SK-N-SH treated with all-trans-retinoic acid at 6 μM for 48 hours (cell line): Measurements from ENCODE around the gene MPPED2.

Experiments
- ATAC-seq: fragments of 200-7000 bp; cut with Tn5 transposase; 3 replicates; pipeline ENCODE4 v1.9.1; 2020; ENCODE audit warnings: mild to moderate bottlenecking, moderate library complexity
- ARNTL ChIP-seq: fragments of 450-650 bp; formaldehyde crosslinking; IDR thresholded peaks from 2 replicates; pipeline ENCODE4 v1.5.0; 2020; ENCODE audit warnings: low read depth, mild to moderate bottlenecking, moderate library complexity, borderline replicate concordance
- BACH2 ChIP-seq: fragments of 250-450 bp; sonication (Bioruptor Pico); IDR thresholded peaks from 2 replicates; pipeline ENCODE4 v1.9.0; 2021; ENCODE audit warnings: mild to moderate bottlenecking, borderline replicate concordance
- CSDC2 ChIP-seq: fragments of 250-450 bp; sonication (Bioruptor Pico); IDR thresholded peaks from 2 replicates; pipeline ENCODE4 v1.5.0; 2020; ENCODE audit warnings: mild to moderate bottlenecking, moderate library complexity
- ESRRG ChIP-seq: fragments of 250-450 bp; sonication (Bioruptor Pico); IDR thresholded peaks from 2 replicates; pipeline ENCODE4 v1.6.1; 2021; ENCODE audit warnings: mild to moderate bottlenecking
- ISL1 ChIP-seq: fragments of 250-450 bp; sonication (Bioruptor Pico); IDR thresholded peaks from 2 replicates; pipeline ENCODE4 v2.1.2; 2022; ENCODE audit warnings: mild to moderate bottlenecking, moderate library complexity
- OSR1 ChIP-seq: fragments of 250-450 bp; sonication (Bioruptor Pico); IDR thresholded peaks from 2 replicates; pipeline ENCODE4 v1.8.0; 2022; ENCODE audit warnings: moderate library complexity, mild to moderate bottlenecking, inconsistent platforms
- PPARA ChIP-seq: fragments of 250-450 bp; sonication (Bioruptor Pico); IDR thresholded peaks from 2 replicates; pipeline ENCODE4 v1.5.0; 2020; ENCODE audit warnings: mild to moderate bottlenecking, borderline replicate concordance
- RARB ChIP-seq: fragments of 250-450 bp; sonication (Bioruptor Pico); IDR thresholded peaks from 2 replicates; pipeline ENCODE4 v1.8.0; 2021; ENCODE audit warnings: mild to moderate bottlenecking, moderate library complexity
- SNAI2 ChIP-seq: fragments of 250-450 bp; sonication (Bioruptor Pico); IDR thresholded peaks from 2 replicates; pipeline ENCODE4 v1.5.0; 2020; ENCODE audit warnings: mild to moderate bottlenecking, moderate library complexity
- TCF4 ChIP-seq: fragments of 250-450 bp; sonication (Bioruptor Pico); IDR thresholded peaks from 2 replicates; pipeline ENCODE4 v1.8.0; 2021; ENCODE audit warnings: mild to moderate bottlenecking, moderate library complexity, borderline replicate concordance
- ZC3H10 ChIP-seq: fragments of 250-450 bp; sonication (Bioruptor Pico); IDR thresholded peaks from 2 replicates; pipeline ENCODE4 v1.5.1; 2021; ENCODE audit warnings: mild to moderate bottlenecking, moderate library complexity
- ZFP3 ChIP-seq: fragments of 250-450 bp; sonication (Bioruptor Pico); IDR thresholded peaks from 2 replicates; pipeline ENCODE4 v1.5.0; 2020; ENCODE audit warnings: mild to moderate bottlenecking, moderate library complexity
- ZFP30 ChIP-seq: fragments of 450-650 bp; formaldehyde crosslinking; IDR thresholded peaks from 2 replicates; pipeline ENCODE4 v1.5.0; 2022; ENCODE audit warnings: mild to moderate bottlenecking, moderate library complexity
- ZNF565 ChIP-seq: fragments of 450-650 bp; formaldehyde crosslinking; conservative IDR thresholded peaks from 2 replicates; pipeline ENCODE4 v1.5.0; 2020; ENCODE audit warnings: low read depth, mild to moderate bottlenecking, moderate library complexity
- ZNF70 ChIP-seq: fragments of 450-650 bp; formaldehyde crosslinking; IDR thresholded peaks from 2 replicates; pipeline ENCODE4 v1.5.0; 2020; ENCODE audit warnings: mild to moderate bottlenecking, moderate library complexity
- ZNF8 ChIP-seq: fragments of 450-650 bp; formaldehyde crosslinking; IDR thresholded peaks from 2 replicates; pipeline ENCODE4 v1.5.0; 2020; ENCODE audit warnings: mild to moderate bottlenecking, moderate library complexity
- TF ChIP-seq, protein P1 (sequence below): fragments of 250-450 bp; sonication (Bioruptor Pico); IDR thresholded peaks from 2 replicates; pipeline ENCODE4 v1.5.1; 2020; ENCODE audit warnings: low read depth, mild to moderate bottlenecking, moderate library complexity
- TF ChIP-seq, protein P2 (sequence below): fragments of 250-450 bp; sonication (Bioruptor Pico); IDR thresholded peaks from 2 replicates; pipeline ENCODE4 v1.5.0; 2020; ENCODE audit warnings: mild to moderate bottlenecking, moderate library complexity
- TF ChIP-seq, protein P3 (sequence below): fragments of 250-450 bp; sonication (Bioruptor Pico); IDR thresholded peaks from 2 replicates; pipeline ENCODE4 v1.8.0; 2020; ENCODE audit warnings: mild to moderate bottlenecking, moderate library complexity, borderline replicate concordance
- TF ChIP-seq, protein P4 (sequence below): fragments of 250-450 bp; sonication (Bioruptor Pico); IDR thresholded peaks from 2 replicates; pipeline ENCODE4 v1.8.0; 2021; ENCODE audit warnings: low read depth, mild to moderate bottlenecking, moderate library complexity, borderline replicate concordance
- TF ChIP-seq, protein P5 (sequence below): fragments of 250-450 bp; sonication (Bioruptor Pico); IDR thresholded peaks from 2 replicates; pipeline ENCODE4 v1.5.1; 2021; ENCODE audit warnings: mild to moderate bottlenecking, moderate library complexity

Gene MPPED2

DNA sequence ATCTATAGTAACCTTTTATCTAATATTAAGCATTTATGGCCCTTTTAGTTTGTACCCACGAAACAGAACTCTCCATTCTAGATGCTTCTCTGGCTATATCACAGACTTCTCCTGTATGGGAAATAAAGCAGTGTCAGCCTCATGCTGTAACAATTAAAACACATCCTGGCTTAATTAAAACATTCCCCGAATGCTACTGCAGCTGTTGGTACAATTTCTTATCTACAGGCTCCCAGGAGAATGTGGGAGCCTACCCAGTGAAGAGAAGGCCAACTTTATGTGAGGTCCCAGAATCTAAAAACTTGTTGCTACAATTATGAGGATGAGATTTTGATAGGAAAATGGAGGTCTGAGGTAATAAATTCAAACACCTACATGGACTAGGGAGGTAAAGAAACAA, 83.8 kb downstream of the MPPED2 start:
- TF ChIP-seq ISL1 (CRISPR knock-in tag) (no peak), ZNF70 (CRISPR knock-in tag) (no peak), ARNTL (CRISPR knock-in tag) (no peak), TCF4 (CRISPR knock-in tag) (no peak), ZC3H10 (CRISPR knock-in tag) (no peak), OSR1 (CRISPR knock-in tag) (no peak), BACH2 (no peak), RARB (no peak), PPARA (CRISPR knock-in tag) (no peak), CSDC2 (CRISPR knock-in tag) (no peak), ZFP30 (CRISPR knock-in tag) (no peak), ESRRG (CRISPR knock-in tag) (no peak), ZNF8 (no peak), ZFP3 (CRISPR knock-in tag) (no peak), SNAI2 (CRISPR knock-in tag) (no peak)
- TF ChIP-seq, protein P1, sequence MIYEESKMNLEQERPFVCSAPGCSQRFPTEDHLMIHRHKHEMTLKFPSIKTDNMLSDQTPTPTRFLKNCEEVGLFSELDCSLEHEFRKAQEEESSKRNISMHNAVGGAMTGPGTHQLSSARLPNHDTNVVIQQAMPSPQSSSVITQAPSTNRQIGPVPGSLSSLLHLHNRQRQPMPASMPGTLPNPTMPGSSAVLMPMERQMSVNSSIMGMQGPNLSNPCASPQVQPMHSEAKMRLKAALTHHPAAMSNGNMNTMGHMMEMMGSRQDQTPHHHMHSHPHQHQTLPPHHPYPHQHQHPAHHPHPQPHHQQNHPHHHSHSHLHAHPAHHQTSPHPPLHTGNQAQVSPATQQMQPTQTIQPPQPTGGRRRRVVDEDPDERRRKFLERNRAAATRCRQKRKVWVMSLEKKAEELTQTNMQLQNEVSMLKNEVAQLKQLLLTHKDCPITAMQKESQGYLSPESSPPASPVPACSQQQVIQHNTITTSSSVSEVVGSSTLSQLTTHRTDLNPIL (CRISPR knock-in tag) = no peak
- TF ChIP-seq, protein P2, sequence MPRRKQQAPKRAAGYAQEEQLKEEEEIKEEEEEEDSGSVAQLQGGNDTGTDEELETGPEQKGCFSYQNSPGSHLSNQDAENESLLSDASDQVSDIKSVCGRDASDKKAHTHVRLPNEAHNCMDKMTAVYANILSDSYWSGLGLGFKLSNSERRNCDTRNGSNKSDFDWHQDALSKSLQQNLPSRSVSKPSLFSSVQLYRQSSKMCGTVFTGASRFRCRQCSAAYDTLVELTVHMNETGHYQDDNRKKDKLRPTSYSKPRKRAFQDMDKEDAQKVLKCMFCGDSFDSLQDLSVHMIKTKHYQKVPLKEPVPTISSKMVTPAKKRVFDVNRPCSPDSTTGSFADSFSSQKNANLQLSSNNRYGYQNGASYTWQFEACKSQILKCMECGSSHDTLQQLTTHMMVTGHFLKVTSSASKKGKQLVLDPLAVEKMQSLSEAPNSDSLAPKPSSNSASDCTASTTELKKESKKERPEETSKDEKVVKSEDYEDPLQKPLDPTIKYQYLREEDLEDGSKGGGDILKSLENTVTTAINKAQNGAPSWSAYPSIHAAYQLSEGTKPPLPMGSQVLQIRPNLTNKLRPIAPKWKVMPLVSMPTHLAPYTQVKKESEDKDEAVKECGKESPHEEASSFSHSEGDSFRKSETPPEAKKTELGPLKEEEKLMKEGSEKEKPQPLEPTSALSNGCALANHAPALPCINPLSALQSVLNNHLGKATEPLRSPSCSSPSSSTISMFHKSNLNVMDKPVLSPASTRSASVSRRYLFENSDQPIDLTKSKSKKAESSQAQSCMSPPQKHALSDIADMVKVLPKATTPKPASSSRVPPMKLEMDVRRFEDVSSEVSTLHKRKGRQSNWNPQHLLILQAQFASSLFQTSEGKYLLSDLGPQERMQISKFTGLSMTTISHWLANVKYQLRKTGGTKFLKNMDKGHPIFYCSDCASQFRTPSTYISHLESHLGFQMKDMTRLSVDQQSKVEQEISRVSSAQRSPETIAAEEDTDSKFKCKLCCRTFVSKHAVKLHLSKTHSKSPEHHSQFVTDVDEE = no peak
- TF ChIP-seq, protein P3, sequence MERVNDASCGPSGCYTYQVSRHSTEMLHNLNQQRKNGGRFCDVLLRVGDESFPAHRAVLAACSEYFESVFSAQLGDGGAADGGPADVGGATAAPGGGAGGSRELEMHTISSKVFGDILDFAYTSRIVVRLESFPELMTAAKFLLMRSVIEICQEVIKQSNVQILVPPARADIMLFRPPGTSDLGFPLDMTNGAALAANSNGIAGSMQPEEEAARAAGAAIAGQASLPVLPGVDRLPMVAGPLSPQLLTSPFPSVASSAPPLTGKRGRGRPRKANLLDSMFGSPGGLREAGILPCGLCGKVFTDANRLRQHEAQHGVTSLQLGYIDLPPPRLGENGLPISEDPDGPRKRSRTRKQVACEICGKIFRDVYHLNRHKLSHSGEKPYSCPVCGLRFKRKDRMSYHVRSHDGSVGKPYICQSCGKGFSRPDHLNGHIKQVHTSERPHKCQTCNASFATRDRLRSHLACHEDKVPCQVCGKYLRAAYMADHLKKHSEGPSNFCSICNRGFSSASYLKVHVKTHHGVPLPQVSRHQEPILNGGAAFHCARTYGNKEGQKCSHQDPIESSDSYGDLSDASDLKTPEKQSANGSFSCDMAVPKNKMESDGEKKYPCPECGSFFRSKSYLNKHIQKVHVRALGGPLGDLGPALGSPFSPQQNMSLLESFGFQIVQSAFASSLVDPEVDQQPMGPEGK (CRISPR knock-in tag) = no peak
- TF ChIP-seq, protein P4, sequence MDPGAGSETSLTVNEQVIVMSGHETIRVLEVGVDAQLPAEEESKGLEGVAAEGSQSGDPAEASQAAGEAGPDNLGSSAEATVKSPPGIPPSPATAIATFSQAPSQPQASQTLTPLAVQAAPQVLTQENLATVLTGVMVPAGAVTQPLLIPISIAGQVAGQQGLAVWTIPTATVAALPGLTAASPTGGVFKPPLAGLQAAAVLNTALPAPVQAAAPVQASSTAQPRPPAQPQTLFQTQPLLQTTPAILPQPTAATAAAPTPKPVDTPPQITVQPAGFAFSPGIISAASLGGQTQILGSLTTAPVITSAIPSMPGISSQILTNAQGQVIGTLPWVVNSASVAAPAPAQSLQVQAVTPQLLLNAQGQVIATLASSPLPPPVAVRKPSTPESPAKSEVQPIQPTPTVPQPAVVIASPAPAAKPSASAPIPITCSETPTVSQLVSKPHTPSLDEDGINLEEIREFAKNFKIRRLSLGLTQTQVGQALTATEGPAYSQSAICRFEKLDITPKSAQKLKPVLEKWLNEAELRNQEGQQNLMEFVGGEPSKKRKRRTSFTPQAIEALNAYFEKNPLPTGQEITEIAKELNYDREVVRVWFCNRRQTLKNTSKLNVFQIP (CRISPR knock-in tag) = no peak
- TF ChIP-seq, protein P5, sequence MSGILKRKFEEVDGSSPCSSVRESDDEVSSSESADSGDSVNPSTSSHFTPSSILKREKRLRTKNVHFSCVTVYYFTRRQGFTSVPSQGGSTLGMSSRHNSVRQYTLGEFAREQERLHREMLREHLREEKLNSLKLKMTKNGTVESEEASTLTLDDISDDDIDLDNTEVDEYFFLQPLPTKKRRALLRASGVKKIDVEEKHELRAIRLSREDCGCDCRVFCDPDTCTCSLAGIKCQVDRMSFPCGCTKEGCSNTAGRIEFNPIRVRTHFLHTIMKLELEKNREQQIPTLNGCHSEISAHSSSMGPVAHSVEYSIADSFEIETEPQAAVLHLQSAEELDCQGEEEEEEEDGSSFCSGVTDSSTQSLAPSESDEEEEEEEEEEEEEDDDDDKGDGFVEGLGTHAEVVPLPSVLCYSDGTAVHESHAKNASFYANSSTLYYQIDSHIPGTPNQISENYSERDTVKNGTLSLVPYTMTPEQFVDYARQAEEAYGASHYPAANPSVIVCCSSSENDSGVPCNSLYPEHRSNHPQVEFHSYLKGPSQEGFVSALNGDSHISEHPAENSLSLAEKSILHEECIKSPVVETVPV (CRISPR knock-in tag) = no peak
- no peak for ATAC-seq

DNA sequence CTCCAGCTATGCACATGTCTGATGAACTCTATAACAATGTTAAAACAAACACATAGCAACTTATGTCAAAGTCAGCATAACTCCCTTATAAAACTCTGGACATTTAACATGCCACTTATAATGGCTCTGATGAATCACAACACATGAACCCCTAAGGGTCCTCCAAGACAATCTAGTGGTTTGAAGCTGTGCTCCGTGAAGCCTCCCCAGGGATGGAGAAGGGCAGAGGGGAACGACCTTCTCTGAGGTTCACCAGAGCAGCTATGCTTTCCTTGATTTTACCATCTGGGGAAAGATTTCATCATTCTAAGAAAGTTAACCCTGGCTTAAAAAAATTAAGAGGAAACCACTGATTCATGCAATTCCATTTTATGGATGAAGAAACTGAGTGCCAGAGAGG, 84.4 kb downstream of the MPPED2 start:
- TF ChIP-seq ZNF565 (CRISPR knock-in tag) = no peak
- no peak for TF ChIP-seq ESRRG (CRISPR knock-in tag)
- TF ChIP-seq, all 23 proteins: peak for 0
- no peak for ATAC-seq

DNA sequence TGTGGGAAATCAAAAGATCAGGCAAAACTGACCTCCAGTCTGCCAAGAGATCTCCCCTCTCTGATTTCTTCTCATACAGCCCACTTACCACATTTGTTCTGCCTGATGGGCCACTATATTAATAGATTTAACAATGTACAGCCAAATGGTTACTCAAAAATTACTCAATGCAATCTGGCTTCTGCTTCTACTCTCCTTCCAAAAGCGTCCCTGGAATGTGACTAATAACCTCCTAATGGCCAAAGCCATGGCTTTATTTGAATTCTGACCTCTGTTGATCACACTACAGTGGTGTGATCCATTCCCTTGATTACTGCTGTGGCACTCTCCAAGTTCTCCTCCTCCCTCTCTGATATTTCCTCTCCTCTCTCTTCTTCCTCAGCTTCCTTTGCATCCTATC, 86.2 kb downstream of the MPPED2 start:
- TF ChIP-seq, protein P2 = no peak
- no peak for TF ChIP-seq ARNTL (CRISPR knock-in tag)
- no peak for TF ChIP-seq PPARA (CRISPR knock-in tag)
- ATAC-seq = no peak
